ENCODE measurements around the gene SHTN1.

Gene SHTN1

DNA sequence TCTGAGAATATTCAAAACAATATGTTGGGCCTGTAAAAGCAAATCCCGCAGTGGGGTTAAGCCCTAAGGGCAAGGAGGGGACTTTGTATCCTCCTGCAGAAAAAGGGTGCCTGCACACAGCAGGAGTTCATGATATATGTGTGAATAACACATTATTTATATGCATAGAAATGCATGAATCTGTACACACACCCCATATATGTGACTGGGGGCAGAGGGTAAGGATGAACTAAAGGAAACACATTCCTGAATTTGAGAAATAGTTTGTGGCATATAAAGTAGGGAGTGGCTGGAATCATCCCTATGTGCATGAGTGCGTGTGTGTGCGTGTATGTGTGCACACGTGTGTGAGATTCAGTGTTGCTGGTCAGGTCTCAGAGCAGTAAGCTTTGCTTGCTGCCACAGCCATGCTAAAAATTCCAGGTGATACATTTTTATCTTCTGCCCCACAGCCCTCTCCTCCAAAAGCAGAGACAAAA, 136.8 kb downstream of the SHTN1 start:
- DNase-seq (ENCODE audit: low read depth) = no peak

DNA sequence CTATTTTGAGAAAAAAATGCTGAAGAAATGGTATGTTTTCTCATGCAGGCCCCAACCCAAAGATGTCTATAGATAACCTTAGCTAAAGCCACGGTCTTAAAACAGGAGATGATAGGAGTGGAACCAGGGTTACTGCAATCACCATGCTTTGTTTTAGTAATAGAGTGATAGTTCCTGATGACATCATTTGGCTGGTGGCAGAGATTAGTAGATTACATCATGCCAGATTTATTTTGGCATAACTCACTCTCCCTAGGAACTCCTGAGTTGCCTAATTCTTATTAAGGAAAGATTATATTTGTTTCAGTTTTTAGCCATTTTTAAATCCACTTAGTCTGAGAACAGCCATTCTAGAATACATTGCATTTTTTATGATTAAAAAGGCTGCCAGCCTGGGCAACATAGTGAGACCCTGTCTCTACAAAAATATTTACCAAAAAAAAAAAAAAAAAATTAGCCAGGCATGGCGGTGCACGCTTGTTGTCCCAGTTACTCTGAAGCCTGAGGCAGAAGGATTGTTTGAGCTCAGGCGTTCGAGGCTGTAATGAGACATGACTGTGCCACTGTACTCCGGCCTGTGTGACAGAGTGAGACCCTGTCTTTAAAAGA, 137.9 kb downstream of the SHTN1 start:
- DNase-seq (ENCODE audit: low read depth) = no peak

DNA sequence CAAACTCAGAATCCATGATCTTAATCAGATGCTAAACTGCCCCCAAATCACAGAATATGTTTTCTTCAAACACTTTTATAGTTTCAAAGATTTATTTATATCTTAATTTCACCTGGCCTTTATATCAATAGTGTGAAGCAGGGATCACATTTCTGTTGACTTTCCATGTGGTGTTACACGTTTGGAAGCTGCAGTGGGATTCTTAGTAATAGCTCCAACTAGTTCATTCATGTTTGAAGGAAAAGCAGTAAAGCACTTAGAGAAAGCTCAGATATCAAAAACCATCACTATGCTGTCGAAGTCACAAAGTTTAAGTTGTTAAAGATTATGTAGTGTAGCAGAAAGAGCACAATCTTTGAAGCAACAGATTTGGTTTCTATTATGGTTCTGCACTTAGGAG, 138.9 kb downstream of the SHTN1 start:
- DNase-seq (ENCODE audit: low read depth) = no peak

DNA sequence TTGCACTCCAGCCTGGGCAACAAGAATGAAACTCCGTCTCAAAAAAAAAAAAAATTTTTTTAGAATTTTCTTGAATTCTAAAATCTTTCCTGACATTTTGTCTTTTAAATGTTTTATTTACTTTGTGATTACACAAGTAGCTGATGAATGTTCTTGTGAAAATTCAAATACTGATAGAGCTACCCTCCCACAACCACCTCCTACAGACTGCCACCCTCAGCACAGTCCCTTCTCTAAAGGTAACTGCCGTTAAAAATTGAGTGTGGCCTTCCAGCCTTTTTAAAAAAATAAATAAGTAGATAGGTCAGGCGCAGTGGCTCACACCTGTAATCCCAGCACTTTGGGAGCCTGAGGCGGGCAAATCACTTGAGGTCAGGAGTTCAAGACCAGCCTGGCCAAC, 140.6 kb downstream of the SHTN1 start:
- no peak for DNase-seq (ENCODE audit: low read depth)

DNA sequence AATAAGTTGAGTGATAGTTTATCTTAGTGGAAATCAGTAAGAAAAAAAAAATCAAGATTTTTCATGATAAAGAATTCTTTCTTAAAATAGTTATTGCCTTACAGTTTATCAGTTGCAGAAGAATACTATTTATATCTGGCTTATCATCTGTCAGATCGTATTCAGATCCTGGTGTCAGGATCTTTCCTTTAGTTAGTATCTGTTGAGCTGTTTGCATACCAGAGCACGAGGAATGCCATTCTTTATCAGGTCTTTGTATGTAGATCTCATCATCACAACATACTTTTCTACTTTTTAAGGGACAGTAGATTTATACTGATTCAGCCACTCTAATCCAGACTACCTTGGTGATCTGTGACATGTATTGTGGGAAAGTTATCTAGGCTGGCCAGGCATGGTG, 143.2 kb downstream of the SHTN1 start:
- DNase-seq (ENCODE audit: low read depth) = no peak

DNA sequence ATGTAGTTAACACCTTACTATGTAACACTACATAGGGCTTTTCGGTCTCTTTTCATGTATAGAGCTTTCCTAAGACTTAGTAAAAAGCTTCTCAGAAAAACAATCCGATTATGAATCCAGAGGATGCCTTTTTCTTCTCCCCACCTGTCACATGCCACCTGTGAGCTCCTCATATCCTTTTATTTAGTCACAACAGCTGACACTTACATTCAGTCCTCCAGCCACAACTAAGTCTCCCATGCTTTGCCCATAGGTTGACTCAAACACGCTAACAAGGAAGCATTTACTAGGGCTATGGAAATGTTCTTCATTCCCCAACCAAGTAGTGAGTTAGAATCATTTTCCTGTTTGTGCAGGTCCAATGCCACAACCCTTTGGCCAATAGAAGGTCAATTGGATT, 147.8 kb downstream of the SHTN1 start:
- no peak for DNase-seq (ENCODE audit: low read depth)

DNA sequence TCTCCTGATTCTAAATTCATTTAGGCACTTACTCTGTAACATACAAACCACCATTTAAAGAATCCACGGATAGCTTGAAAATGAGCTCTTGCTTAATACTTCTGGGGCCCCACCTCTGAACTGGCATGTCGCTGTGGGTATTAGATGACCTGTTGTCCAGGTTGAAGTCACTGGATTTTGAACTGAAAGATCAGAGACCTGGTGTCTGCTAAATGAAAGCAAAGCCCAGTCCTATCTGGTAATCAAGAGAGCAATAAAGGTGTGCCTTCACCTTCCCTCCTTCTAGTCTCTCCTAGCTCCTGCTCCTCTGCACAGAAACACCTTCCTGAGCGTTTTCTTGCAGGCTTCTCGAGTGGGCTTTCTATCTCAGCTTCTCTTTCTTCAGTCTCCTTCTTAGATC, 151.3 kb downstream of the SHTN1 start:
- DNase-seq (ENCODE audit: low read depth) = no peak

DNA sequence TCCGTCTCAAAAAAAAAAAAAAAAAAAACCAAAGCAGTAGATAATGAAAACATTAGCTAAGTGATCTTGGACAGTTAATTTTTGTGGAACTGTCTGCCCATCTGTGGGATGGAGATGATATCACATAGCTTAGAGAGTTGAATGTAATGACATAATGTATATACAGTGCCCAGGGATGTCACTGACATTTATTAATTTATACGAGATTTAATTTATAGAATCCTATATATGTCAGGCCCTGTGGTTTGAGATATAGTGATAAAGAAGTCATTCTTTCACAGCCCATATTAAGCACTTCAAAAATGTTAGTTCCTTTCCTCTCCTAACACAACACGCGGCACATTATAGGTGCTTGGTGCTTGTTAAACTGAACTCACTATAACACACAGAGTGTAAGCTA, 151.7 kb downstream of the SHTN1 start:
- DNase-seq (ENCODE audit: low read depth) = no peak

DNA sequence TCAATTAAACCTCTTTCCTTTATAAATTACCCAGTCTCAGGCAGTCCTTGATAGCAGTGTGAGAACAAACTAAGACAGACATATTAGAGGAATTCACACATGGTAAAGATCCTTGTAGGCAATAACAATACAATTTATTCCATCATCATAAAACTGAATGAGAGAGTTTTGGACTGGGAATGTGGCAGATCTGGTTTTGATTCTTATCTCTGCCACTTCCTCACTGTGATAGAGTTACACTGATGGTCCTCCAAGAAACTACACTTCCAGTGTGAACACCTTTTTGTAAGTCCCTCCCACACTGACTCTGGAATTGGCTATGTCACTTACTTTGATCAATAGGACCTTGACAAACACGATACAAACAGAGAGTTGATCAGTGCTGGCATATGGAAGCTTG, 152.7 kb downstream of the SHTN1 start:
- no peak for DNase-seq (ENCODE audit: low read depth)

DNA sequence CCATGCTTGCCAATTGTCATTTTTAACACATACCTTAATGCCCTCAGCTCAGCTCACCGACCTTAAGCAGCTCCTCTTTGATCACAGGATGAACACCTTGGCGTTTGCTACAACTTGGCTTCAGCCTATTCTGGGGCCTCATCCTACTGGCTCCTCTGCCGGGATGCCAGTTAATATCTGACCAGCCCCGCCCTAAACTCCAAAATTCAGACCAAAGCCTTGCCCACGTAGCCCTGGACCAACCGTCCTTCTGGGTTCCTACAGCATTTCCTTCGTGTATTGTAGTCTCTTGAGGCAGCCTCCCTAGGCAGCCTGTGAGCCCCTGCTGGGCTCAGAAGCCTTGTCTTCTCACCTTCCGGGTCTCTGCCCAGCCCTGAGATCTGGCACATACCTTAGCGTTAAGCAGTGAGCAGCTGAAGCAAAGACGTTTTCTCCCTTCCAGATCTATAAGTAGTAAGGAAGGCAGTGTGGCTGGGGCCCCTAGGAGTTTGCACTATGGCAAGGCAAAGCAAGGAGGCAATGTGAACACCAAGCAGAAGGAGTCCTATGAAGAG, 154.9 kb downstream of the SHTN1 start:
- DNase-seq (ENCODE audit: low read depth) = no peak

DNA sequence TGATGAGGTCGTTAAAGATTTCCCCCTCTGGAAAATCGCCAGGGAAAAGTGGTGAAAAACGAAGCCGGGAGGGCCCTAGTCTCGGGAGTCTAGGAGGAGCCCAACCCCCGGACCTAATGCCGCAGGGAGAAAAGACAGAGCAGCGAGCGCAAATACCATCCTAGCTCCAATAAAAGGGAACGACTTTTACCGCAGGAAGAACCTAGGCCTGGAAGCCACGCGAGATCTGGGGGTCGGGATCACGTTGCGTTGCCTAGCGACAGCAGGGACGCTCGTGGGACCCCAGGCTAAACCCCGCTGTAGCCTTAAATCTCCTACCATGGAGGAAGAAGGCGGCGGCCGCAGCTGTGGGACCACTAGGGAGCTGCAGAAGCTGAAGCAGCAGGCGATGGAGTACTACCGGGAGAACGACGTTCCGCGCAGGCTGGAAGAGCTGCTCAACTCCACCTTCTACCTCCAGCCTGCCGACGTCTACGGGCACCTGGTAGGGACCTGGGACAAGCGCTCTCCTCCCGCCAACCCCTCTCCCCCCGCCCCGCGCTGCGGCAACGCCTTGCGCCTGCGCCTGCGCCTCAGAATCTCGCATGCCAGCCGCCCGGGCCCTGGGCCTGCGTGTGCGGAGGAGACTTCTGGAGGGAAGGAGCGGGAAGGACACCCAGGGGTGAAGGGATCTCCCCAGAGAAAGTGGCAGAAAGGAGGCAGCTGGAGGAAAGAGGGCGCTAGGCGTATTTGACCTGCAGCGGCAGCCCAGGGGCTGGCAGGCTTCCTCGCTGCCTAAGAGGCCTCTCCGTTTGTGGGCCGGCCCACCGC, 155.5 kb downstream of the SHTN1 start, which contains the start of gene ENO4:
Gene ENO4 (plus strand): TSS at position 252 of the 810 bp plus-strand sequence. CDS start 68 bp downstream, at position 320.
- DNase-seq (ENCODE audit: low read depth) = peak; percentile 23

DNA sequence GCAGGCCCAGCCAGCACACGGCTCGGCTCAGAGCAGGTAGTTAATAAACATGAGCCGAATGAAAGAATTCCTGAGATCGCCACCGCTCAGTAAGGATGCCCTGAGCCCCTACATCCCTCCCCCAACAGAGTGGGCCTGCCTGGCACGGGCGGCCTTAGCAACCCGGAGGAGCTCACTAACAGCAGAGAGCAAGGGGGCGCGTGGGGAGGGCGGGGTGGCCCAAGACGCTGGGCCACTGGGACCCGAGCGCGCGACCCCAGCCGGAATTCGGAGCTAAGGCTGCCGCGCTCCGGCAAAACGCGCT, 156.1 kb downstream of the SHTN1 start:
- DNase-seq (ENCODE audit: low read depth) = no peak

DNA sequence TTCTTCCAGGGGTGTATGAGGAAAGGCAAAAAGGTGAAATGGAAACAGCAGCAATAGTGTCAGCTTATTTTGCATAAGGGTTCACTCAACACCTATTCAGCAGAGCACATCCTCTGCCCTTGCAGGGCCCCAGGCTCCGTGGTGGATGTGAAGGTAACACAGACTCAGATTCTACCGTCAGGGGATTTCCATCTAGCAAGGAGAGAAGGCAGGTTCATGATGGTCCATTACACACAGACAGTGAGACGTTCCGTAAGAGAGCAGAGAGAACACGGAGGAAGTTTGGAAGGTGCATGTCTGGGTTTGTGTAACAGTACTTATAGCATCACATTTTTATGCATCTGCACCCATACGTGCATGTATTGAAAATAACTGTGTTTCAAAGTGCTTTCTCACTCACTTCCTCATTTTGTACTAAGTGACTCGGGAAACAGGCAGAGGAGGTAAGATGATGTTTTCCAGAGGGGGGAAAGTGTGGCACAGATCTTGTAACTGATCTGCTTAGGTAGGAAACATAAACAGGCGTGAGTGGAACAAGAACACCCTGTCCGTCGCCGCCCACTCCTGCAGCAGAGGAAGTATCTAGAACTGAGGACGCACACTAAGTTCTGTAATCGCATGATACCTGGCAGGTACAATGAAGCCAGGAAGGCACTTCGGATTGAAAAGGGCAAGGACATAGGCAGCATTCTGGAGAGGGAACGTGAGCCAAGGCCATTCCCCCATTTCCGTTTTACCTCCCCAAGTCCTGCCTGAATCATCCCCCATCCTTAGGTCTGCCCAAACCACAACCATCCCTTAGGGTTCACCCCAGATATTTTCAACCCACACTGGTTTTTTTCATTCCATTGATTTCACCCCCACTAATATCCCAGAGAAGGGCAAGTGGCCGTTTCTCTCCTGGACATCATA, 156.7 kb downstream of the SHTN1 start:
- DNase-seq (ENCODE audit: low read depth) = no peak

DNA sequence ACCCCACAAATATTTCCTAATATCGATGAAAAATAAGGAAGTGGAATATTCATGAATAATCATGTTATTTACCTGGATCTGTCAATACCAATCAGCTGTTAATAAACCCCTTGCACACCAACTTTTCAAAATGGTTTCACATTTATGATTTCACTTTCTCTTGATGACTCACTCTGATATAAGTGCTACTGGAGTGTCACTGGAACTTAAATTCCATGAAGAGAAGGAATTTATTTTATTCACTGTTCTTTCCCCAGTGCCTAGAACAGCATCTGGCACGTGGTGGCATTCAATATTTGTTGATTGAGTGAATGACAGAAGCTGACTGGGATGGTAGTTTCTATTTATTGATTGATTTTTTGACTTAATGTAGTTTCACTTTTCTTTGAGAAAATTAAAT, 159.2 kb downstream of the SHTN1 start:
- no peak for DNase-seq (ENCODE audit: low read depth)

DNA sequence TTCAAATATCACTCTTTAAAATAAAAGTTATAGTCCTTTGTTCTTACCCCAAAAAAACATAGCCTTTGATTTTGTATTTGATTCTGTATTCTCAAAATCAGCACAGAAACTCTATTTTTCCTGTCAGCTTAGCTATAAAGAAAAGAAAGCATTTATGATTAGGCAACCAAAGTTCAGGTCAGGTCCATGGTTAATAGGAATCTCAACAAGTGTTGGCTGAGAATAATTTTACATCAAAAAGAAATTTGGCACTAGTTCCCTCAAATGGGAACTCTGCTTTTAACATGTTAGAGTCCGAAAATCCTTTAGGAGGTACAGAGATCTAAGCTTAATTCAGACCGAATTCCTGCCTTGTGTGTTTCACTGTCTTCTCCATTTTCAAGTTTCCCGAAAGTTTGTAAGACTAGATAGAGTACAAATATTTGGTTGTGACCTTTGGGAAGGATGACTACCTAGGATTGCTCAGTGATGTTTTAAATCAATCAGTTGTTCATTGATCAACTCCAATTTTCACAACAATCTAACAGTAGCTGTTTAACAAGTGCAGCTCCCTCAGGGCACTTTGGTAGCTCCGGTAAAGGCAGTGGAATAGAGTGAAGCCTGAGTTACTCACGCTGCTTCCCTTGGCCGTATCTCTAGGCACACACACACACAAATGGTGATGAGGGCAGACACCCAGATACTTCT, 164.5 kb downstream of the SHTN1 start:
- DNase-seq (ENCODE audit: low read depth) = no peak

DNA sequence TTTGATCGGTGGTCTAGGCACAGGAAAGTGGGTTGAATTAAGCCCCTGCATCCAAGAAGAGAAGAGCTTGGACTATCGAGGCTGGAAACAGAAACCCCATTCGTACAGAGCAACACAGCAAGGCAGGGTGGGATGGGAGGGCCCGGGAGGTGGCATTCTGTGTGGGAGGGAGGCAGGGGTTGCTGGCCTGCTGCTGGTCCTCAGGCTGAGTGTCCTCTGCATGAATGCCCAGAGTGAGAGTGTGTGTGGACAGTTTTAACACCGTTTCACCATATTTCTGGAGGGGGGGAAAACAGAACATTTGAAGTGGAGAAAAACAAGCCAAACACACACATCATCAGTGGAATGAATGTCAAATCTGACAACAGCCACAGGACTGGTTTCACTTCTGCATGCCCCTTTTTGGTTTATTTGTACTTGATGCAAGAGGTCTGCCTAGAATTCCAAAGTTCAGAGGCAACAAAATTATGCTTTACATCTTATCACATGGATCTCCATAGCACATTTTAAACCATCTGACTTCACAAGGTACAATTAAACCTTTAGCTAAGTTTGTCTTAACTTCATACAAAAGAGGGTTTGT, 166.8 kb downstream of the SHTN1 start:
- no peak for DNase-seq (ENCODE audit: low read depth)

DNA sequence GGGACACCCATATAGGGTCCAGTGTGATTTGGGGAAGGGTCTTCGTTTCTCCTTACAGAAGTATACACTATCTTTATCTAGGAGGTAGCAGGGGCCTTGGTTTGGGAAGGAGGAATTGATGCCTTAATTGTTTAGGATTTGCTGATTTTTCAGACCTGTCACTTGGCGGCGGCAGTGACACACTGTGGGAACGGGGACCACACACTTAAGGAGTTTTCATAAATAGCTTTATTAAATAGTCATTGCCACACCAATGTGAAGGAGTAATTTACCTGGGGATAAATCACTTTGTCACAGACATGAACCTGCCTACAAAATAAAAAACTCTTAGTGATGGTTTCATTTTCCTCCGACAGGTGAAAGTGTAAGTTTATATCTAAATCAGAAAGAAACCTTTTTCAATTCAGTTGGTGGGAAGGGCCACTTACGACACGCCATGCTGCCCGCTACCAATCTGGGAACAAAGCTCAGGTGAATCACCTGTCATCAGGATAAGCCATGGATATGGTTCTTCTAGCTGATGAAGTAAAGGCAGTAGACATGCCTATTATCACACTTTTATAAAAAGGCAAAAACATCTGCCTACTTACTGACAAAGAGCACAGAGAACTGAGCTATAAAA, 168.0 kb downstream of the SHTN1 start:
- no peak for DNase-seq (ENCODE audit: low read depth)

DNA sequence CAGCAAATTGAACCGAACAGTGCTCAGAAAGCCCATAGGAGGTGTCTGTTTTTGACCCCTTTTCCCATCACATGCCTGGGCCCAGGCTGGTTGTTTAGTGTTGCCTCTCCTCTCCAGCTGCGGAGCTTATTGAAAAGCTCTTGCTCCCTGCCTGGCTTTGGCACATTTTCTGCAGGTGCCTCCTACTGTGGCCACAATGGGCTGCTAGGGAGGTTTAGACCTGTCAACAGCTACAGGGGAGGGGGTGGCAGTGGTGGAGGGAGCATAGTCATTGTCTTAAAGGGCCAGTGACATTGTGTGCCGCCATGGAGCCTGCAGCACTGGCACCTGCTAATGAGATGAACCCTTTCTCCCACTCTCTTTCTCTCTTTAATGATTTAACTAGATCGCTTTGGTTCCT, 168.9 kb downstream of the SHTN1 start:
- no peak for DNase-seq (ENCODE audit: low read depth)

DNA sequence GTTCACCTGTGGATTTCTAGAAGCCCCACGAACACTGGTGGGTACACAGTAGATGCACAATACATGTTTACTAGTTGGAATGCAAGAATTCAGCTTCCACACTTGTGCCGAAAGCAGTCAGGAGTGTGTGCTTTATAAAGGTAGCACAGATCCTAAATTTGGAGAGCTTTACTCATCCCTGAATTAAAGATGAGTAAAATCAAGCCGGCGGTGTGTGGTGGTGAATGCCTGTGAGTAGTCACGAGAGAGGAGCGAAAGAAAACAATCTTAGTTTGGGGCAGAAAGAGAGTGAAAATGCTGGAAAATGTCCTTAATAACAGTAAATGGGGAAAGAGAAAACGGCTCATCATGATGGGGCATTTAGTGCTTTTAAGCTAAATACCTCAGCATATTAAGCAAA, 169.3 kb downstream of the SHTN1 start:
- no peak for DNase-seq (ENCODE audit: low read depth)

DNA sequence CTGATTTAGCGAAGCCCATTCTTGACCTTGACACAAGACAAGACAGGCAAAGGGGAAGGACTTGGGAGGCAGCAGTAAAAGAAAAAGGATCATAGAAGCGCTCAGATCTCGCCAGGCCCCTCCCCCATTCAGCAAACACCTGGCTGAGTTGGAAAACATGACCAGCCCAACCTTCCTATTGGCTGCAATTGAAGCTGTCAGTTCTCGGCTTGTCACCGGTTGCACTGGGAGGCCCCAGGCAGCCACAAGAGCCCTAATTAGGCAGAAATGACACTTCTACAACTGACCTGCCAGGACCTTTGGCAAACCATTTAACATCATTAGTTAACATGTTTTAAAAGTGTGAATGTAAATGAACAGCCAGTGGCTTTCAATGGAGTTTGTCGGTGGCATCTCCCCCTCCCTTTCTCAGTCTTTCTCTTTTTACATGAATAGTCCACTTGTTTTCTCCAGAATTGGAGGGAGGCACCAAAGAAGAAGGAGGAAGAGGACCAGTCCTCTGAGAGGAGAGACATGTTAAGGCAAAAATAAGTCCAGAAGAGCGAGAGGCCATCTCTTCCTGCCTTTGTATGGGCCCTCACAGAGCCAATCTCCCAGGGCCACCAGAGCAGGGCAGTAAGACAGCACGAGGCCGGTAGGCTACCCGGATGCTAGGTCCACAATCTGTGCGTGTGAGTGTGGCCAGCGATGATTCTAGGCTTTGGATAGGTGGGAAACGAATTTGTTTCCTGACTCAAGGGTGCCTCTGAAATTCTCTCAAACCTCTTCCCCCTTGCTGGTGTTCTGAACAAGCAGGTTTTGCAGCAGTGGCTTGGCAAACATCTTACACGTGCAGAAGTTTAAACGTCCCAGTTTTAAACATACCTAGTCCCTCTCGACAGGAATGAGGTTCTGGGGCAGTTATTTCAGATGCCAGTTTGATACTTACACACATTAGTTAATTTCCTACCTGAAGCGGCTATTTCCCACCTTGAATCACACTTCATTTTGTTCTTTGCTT, 170.7 kb downstream of the SHTN1 start:
- DNase-seq (ENCODE audit: low read depth) = no peak
